ENCODE data around the gene CD209. TPM values are rescaled to one million over a fixed set of nuclear protein-coding genes. Genes with fewer than 3 reads are reported as not detected.

CD209 gene
- total RNA-seq, 1 experiment from 2014 or later: not detected

DNA sequence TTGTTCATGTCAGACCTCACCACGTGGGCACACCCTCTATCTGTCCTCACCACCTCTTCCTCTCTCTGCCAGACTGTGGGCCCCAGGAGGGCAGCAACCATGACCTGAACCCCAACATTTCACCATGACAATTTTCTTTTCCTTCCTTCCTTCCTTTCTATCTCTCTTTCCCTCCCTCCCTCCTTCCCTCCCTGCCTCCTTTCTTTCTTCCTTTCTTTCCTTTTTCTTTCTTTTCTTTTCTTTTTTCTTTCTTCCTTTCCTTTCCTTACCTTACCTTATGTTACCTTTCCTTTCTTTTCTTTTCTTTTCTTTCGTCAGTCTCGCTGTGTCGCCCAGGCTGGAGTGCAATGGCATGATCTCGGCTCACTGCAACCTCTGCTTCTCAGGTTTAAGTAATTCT lies 36.7 kb downstream of the CD209 start (continued):
- TF ChIP-seq, protein P1, sequence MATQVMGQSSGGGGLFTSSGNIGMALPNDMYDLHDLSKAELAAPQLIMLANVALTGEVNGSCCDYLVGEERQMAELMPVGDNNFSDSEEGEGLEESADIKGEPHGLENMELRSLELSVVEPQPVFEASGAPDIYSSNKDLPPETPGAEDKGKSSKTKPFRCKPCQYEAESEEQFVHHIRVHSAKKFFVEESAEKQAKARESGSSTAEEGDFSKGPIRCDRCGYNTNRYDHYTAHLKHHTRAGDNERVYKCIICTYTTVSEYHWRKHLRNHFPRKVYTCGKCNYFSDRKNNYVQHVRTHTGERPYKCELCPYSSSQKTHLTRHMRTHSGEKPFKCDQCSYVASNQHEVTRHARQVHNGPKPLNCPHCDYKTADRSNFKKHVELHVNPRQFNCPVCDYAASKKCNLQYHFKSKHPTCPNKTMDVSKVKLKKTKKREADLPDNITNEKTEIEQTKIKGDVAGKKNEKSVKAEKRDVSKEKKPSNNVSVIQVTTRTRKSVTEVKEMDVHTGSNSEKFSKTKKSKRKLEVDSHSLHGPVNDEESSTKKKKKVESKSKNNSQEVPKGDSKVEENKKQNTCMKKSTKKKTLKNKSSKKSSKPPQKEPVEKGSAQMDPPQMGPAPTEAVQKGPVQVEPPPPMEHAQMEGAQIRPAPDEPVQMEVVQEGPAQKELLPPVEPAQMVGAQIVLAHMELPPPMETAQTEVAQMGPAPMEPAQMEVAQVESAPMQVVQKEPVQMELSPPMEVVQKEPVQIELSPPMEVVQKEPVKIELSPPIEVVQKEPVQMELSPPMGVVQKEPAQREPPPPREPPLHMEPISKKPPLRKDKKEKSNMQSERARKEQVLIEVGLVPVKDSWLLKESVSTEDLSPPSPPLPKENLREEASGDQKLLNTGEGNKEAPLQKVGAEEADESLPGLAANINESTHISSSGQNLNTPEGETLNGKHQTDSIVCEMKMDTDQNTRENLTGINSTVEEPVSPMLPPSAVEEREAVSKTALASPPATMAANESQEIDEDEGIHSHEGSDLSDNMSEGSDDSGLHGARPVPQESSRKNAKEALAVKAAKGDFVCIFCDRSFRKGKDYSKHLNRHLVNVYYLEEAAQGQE (IDR thresholded peaks at IDR 0.05; ENCODE audit: low read depth): no peak
- TF ChIP-seq POLR2AphosphoS5 (IDR thresholded peaks at IDR 0.05; ENCODE audit: low read depth, low read length) (no peak), CBX3 (IDR thresholded peaks at IDR 0.05; ENCODE audit: low read depth) (no peak), RAD21 (IDR thresholded peaks at IDR 0.05; ENCODE audit: low read depth) (no peak), ZFX (IDR thresholded peaks at IDR 0.05) (no peak), ATF3 (IDR thresholded peaks at IDR 0.05) (no peak), YY1 (IDR thresholded peaks at IDR 0.05; ENCODE audit: extremely low read depth, insufficient replicate concordance, low read depth, low read length) (no peak), POLR2A (IDR thresholded peaks at IDR 0.05; ENCODE audit: borderline replicate concordance, extremely low read depth, insufficient read depth, insufficient read length) (no peak)

GRCh38 chr19:7709932-7710460 lies 37.3 kb downstream of the CD209 start:
- no peak overlapping the region for H3K4me3 ChIP-seq (replicated peaks in 1 of 2; ENCODE audit: low read depth in 1 of 2, low read length in 2 of 2)
- ChIA-PET CTCF (no interaction called here), POLR2A (no interaction called here), RAD21 (ENCODE audit: low non-redundant PET in 1 of 2, low total read pairs in 2 of 2, uncharacterized antibody in 2 of 2, unreplicated experiment in 2 of 2) (no interaction called here)
- H3K4me1 ChIP-seq (ENCODE audit: control insufficient read depth in 1 of 2, insufficient read depth in 2 of 2, low read length in 2 of 2): no peaks in the 10 kb centered on the region
- intact Hi-C loops (cut with micrococcal nuclease): no loop called here
- TF ChIP-seq CEBPB (IDR thresholded peaks at IDR 0.05; ENCODE audit: low read depth): no peak
- TF ChIP-seq EGR1 (IDR thresholded peaks at IDR 0.05; ENCODE audit: low read depth): no peak
- TF ChIP-seq, protein P2, sequence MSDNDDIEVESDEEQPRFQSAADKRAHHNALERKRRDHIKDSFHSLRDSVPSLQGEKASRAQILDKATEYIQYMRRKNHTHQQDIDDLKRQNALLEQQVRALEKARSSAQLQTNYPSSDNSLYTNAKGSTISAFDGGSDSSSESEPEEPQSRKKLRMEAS (IDR thresholded peaks at IDR 0.05): no peak
- no peak for TF ChIP-seq POLR2AphosphoS5 (IDR thresholded peaks at IDR 0.05; ENCODE audit: low read depth, low read length)
- TF ChIP-seq ZFX (IDR thresholded peaks at IDR 0.05): no peak
- TF ChIP-seq SIN3A (IDR thresholded peaks at IDR 0.05; ENCODE audit: low read depth): no peak
- no peak for TF ChIP-seq YY1 (IDR thresholded peaks at IDR 0.05; ENCODE audit: extremely low read depth, insufficient replicate concordance, low read depth, low read length)
- TF ChIP-seq, protein P1 (IDR thresholded peaks at IDR 0.05; ENCODE audit: low read depth): no peak
- TF ChIP-seq ATF3 (IDR thresholded peaks at IDR 0.05): no peak
- no peak for TF ChIP-seq TCF7L2 (IDR thresholded peaks at IDR 0.05; ENCODE audit: borderline replicate concordance, extremely low read depth, insufficient read depth, insufficient read length)
- TF ChIP-seq SRF (IDR thresholded peaks at IDR 0.05; ENCODE audit: low read depth): no peak
- no peak for TF ChIP-seq FOSL1 (IDR thresholded peaks at IDR 0.05; ENCODE audit: low read depth)
- no peak for ATAC-seq
- no peak overlapping the region for H3K4me2 ChIP-seq (ENCODE audit: low read length)
- no peaks in the 10 kb centered on the region for H3K9me3 ChIP-seq (ENCODE audit: control insufficient read depth in 1 of 2, insufficient read depth in 1 of 2, low read depth in 1 of 2, low read length in 2 of 2)
- H3K9ac ChIP-seq (ENCODE audit: low read length): no peak overlapping the region
- DNase-seq (ENCODE audit: low read depth, low spot score): no peak
- BruUV-seq (replicated peaks): no TSS peak
- H3K27ac ChIP-seq (ENCODE audit: low read depth, low read length): no peak overlapping the region
- H3K36me3 ChIP-seq (ENCODE audit: control insufficient read depth in 1 of 2, insufficient read depth in 2 of 2, low read length in 2 of 2): no peaks in the 10 kb centered on the region
- H3K9me2 ChIP-seq (ENCODE audit: insufficient read depth): no peaks in the 10 kb centered on the region
- no peaks in the 10 kb centered on the region for H3K27me3 ChIP-seq (ENCODE audit: insufficient read depth, low read length)
- H3K79me2 ChIP-seq (ENCODE audit: insufficient read depth, low read length): no peaks in the 10 kb centered on the region
- H4K20me1 ChIP-seq (ENCODE audit: insufficient read depth): no peaks in the 10 kb centered on the region
- no peak overlapping the region for H2AFZ ChIP-seq (ENCODE audit: low read depth, low read length, poor library complexity, severe bottlenecking)

Measured in HCT116 (cell line).